Subcutaneous abdominal adipose tissue (tissue), 5 donors: ENCODE data around the gene ANHX.

Experiments
- H3K27ac ChIP-seq: one replicate; pipeline ENCODE4 v1.7.0; 2013; ENCODE audit warnings: low read depth, mild to moderate bottlenecking, inconsistent platforms, low read length, moderate library complexity
- H3K27me3 ChIP-seq, 5 donors: one replicate each; pipeline ENCODE4 v1.7.0; 2013; ENCODE audit warnings: low read length in 5 of 5, inconsistent platforms in 1 of 5; ENCODE audit not compliant: control insufficient read depth in 5 of 5, insufficient read depth in 4 of 5
- H3K36me3 ChIP-seq, 5 donors: one replicate each; pipeline ENCODE4 v1.7.0; 2013; ENCODE audit warnings: low read length in 5 of 5; ENCODE audit not compliant: control insufficient read depth in 5 of 5, insufficient read depth in 5 of 5
- H3K4me1 ChIP-seq, 5 donors: one replicate each; pipeline ENCODE4 v1.7.0; 2013; ENCODE audit warnings: low read length in 5 of 5, mild to moderate bottlenecking in 3 of 5, moderate library complexity in 1 of 5; ENCODE audit not compliant: control insufficient read depth in 5 of 5, insufficient read depth in 5 of 5
- H3K4me3 ChIP-seq, 5 donors: one replicate each; pipeline ENCODE4 v1.7.0; 2013; ENCODE audit warnings: low read length in 5 of 5, low read depth in 1 of 5
- H3K9ac ChIP-seq, 5 donors: one replicate each; pipeline ENCODE4 v1.7.0; 2013; ENCODE audit warnings: low read length in 5 of 5, mild to moderate bottlenecking in 4 of 5, moderate library complexity in 3 of 5
- H3K9me3 ChIP-seq, 5 donors: one replicate each; pipeline ENCODE4 v1.7.0; 2013; ENCODE audit warnings: low read length in 5 of 5; ENCODE audit not compliant: control insufficient read depth in 5 of 5
- donor health status: healthy.
- donor health status: healthy.
- donor health status: healthy.
- donor health status: healthy.
- donor health status: healthy.

The ANHX gene

DNA sequence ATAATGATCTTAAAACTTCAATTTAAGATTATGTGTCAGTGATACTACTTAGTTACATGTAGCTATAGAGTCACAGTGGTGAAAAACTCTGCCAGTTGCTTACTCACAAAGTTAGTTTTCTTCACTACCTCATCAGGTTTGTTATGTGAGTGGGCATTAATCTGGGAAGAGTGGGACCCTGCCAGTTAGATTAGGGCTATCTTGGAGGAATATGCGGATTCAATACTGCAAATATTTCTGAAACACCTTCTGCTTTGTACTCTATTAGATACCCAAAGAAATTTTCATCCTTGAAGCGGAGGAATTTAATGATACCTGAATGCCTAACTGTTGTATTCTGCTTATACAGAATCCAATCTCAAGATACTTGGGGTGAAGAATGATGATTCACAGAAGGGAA is 29.3 kb downstream of the ANHX start:
- Histone ChIP-seq H3K27me3 (no peaks in the 10 kb centered on the region), H3K36me3 (peaks cover 18 to 33% (median 19%) of the 10 kb centered on the region in 5 donors), H3K9me3 (peaks cover 81 to 100% (median 95%) of the 10 kb centered on the region in 5 donors), H3K4me1 (peaks cover 0 to 7% (median 0%) of the 10 kb centered on the region in 5 donors), H3K9ac (no peak overlapping the region), H3K4me3 (peak overlapping the region; percentile 41 to 60 (median 49)), H3K27ac (no peak overlapping the region)

- Histone ChIP-seq H3K9ac (no peak overlapping the region), H3K27me3 (no peaks in the 10 kb centered on the region), H3K27ac (no peak overlapping the region), H3K36me3 (peaks cover 26 to 45% (median 30%) of the 10 kb centered on the region in 5 donors), H3K4me1 (peaks cover 0 to 7% (median 0%) of the 10 kb centered on the region in 5 donors), H3K4me3 (peak overlapping the region; percentile 41 to 75 (median 60)), H3K9me3 (peaks cover 78 to 90% (median 87%) of the 10 kb centered on the region in 5 donors)
Measured at GRCh38 chr12:133204264-133204603, 31.4 kb downstream of the ANHX start.

DNA sequence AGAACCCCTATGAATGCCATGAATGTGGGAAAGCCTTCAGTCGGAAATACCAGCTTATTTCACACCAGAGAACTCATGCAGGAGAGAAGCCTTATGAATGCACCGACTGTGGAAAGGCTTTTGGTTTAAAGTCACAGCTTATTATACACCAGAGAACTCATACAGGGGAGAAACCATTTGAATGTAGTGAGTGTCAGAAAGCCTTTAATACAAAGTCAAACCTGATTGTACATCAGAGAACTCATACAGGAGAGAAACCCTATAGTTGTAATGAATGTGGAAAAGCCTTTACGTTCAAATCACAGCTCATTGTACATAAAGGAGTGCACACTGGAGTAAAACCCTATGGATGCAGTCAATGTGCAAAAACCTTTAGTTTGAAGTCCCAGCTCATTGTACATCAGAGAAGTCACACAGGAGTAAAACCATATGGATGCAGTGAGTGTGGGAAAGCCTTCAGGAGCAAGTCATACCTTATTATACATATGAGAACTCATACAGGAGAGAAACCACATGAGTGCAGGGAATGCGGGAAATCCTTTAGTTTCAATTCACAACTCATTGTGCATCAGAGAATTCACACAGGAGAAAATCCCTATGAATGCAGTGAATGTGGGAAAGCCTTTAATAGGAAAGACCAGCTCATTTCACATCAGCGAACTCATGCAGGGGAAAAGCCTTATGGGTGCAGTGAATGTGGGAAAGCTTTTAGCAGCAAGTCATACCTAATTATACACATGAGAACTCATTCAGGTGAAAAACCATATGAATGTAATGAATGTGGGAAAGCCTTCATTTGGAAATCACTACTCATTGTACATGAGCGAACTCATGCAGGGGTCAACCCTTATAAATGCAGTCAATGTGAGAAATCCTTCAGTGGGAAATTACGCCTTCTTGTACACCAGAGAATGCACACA is 32.1 kb downstream of the ANHX start:
- peaks cover 0 to 7% (median 0%) of the 10 kb centered on the region in 5 donors for H3K4me1 ChIP-seq
- H3K9ac ChIP-seq, result peak overlapping the region in 1 of 5 donors; percentile 9
- peak overlapping the region; percentile 41 to 75 (median 60) for H3K4me3 ChIP-seq
- H3K27me3 ChIP-seq, result no peaks in the 10 kb centered on the region
- no peak overlapping the region for H3K27ac ChIP-seq
- H3K36me3 ChIP-seq, result peaks cover 26 to 45% (median 30%) of the 10 kb centered on the region in 5 donors
- peaks cover 76 to 83% (median 82%) of the 10 kb centered on the region in 5 donors for H3K9me3 ChIP-seq

GRCh38 chr12:133202493-133203343 is 33.0 kb downstream of the ANHX start:
- Histone ChIP-seq H3K27ac (no peak overlapping the region), H3K4me1 (peaks cover 0 to 7% (median 0%) of the 10 kb centered on the region in 5 donors), H3K36me3 (peaks cover 26 to 45% (median 30%) of the 10 kb centered on the region in 5 donors), H3K4me3 (peak overlapping the region; percentile 41 to 75 (median 60)), H3K27me3 (no peaks in the 10 kb centered on the region), H3K9me3 (peaks cover 70 to 75% (median 73%) of the 10 kb centered on the region in 5 donors), H3K9ac (no peak overlapping the region)

GRCh38 chr12:133201888-133202287 is 33.8 kb downstream of the ANHX start:
- Histone ChIP-seq H3K9ac (no peak overlapping the region), H3K4me1 (peaks cover 0 to 7% (median 0%) of the 10 kb centered on the region in 5 donors), H3K4me3 (peak overlapping the region; percentile 41 to 75 (median 60)), H3K27ac (no peak overlapping the region), H3K27me3 (no peaks in the 10 kb centered on the region), H3K9me3 (peaks cover 62 to 66% (median 65%) of the 10 kb centered on the region in 5 donors), H3K36me3 (peaks cover 26 to 45% (median 30%) of the 10 kb centered on the region in 5 donors)

DNA sequence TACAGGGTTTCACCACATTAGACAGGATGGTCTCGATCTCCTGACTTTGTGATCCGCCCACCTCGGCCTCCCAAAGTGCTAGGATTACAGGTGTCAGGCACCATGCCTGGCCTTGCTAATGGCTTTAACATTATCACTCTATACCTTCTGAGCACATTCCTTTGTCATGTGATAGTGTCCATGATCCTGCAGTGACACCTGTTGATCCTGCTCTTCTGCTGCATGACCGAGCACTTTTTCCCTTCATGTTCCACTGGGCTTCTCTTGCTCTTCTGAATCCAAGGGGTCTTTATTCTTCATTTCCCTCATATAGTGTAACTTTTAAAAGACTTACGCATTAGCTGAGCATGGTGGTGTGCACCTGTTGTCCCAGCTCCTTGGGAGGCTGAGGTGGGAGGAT is 42.8 kb downstream of the ANHX start:
- Histone ChIP-seq H3K4me1 (no peaks in the 10 kb centered on the region), H3K9me3 (peaks cover 68 to 82% (median 80%) of the 10 kb centered on the region in 5 donors), H3K27ac (no peak overlapping the region), H3K27me3 (no peaks in the 10 kb centered on the region), H3K9ac (no peak overlapping the region), H3K36me3 (peaks cover 52 to 86% (median 84%) of the 10 kb centered on the region in 5 donors), H3K4me3 (peak overlapping the region; percentile 26 to 65 (median 45))

- Histone ChIP-seq H3K36me3 (peaks cover 61 to 98% (median 96%) of the 10 kb centered on the region in 5 donors), H3K9me3 (peaks cover 80 to 94% (median 91%) of the 10 kb centered on the region in 5 donors)
Measured at GRCh38 chr12:133190176-133190575, 45.5 kb downstream of the ANHX start.

DNA sequence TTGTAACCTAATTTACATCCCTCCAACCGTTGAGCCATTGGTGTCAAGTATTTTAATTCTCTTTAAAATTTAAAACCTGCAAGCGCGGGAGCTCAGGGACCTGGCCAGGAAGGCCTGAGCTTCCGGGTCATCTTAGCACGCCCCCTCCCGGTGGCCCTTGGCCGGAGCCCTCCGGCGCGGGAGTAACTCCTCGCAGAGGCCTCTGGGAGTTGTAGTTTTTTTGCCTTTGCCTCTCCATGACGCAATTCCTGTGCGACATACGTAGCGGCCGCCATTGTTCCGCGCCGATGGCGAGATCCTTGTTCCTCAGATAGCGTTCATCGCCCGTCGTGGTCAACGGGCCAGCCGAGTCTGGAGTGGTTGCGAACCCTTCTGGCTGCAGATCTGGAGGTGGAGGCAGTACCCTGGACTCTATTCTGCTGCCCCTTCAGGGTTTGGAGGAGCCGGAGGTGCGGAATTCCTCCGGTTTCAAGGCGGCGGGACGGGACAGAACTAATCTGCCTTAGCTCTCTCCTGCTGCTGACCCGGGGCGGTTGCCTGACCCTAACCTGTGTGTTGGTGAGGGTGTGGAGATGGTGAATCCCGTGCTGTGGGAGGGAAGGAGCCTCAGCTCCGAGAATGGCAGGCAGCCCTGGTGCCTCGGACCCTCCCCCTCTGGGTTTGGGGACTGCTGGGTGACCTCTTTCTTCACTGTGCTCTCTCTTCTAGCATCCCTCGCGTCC is 54.3 kb downstream of the ANHX start, which contains the start of gene ZNF268:
ZNF268 (plus strand) TSS at position 258 of the 722 bp plus-strand sequence. CDS start 503 bp downstream, outside the sequence.
- peak within 1 kb of the TSS; percentile 77 to 95 (median 87) for H3K9ac ChIP-seq
- H3K36me3 ChIP-seq, result peaks cover 5 to 36% (median 33%) of the 10 kb centered on the region in 5 donors
- H3K27me3 ChIP-seq, result no peaks in the 10 kb centered on the region
- peaks cover 24 to 56% (median 42%) of the 10 kb centered on the region in 5 donors for H3K9me3 ChIP-seq
- peaks cover 0 to 13% (median 11%) of the 10 kb centered on the region in 5 donors for H3K4me1 ChIP-seq
- peak within 1 kb of the TSS; percentile 92 to 100 (median 100) for H3K4me3 ChIP-seq
- peak within 1 kb of the TSS; percentile 65 for H3K27ac ChIP-seq

More at GRCh38 chr12:133190176-133190575, 45.5 kb downstream of the ANHX start:
- Histone ChIP-seq H3K4me1 (no peaks in the 10 kb centered on the region), H3K27ac (no peak overlapping the region), H3K9ac (no peak overlapping the region), H3K4me3 (peak overlapping the region in 4 of 5 donors; percentile 10 to 65 (median 36)), H3K27me3 (no peaks in the 10 kb centered on the region)

DNA sequence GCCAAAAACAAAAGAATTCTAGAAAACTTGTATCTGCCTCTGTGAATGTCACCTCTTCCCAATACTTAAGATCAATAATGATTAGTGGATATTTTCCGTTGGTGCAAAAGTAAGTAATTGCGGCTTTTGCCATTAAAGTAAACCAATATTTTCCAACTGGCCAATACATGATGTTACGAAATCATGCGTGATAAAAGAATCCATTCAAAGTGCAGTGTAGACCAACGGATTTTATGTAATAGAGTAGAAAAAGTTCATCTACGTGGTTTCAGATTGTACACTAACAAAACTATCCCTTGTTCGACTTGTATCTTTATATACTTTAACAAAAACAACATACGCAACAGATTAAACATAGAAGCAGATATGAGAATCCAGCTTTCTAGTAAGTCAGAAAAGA is 55.0 kb downstream of the ANHX start:
- no peak overlapping the region for H3K27ac ChIP-seq
- peaks cover 0 to 13% (median 11%) of the 10 kb centered on the region in 5 donors for H3K4me1 ChIP-seq
- H3K9ac ChIP-seq, result no peak overlapping the region
- H3K9me3 ChIP-seq, result peaks cover 19 to 54% (median 35%) of the 10 kb centered on the region in 5 donors
- H3K36me3 ChIP-seq, result peaks cover under 1 to 29% (median 26%) of the 10 kb centered on the region in 5 donors
- H3K4me3 ChIP-seq, result peak overlapping the region; percentile 41 to 100 (median 100)
- no peaks in the 10 kb centered on the region for H3K27me3 ChIP-seq
